Stimulated activated naive CD8-positive, alpha-beta T cell treated with anti-CD3 and anti-CD28 coated beads, Interleukin-15, amount 100 ng/mL, for 72 hours (primary cell): ENCODE results near the gene C1S.

Experiments
- ATAC-seq: fragments of 150-1000 bp; cut with Tn5 transposase; 2 replicates; pipeline ENCODE4 v1.10.0; 2021; ENCODE audit warnings: mild to moderate bottlenecking, moderate library complexity
- DNase-seq, 2 donors: peaks; one replicate each; pipeline ENCODE4 v3.0.0; 2021 to 2022
- H3K27ac Mint-ChIP-seq, 2 donors: one replicate each; pipeline ENCODE4 v1.8.0; 2022; ENCODE audit warnings: mild to moderate bottlenecking in 2 of 2, mixed read lengths in 2 of 2, moderate library complexity in 2 of 2
- H3K27me3 Mint-ChIP-seq: one replicate; pipeline ENCODE4 v1.8.0; 2022; ENCODE audit warnings: mixed read lengths
- H3K4me1 Mint-ChIP-seq: one replicate; pipeline ENCODE4 v1.8.0; 2022; ENCODE audit warnings: mild to moderate bottlenecking, mixed read lengths
- H3K4me3 Mint-ChIP-seq, 2 donors: one replicate each; pipeline ENCODE4 v1.8.0; 2022; ENCODE audit warnings: mild to moderate bottlenecking in 2 of 2, mixed read lengths in 2 of 2, moderate library complexity in 1 of 2
- H3K9me3 Mint-ChIP-seq, 2 donors: one replicate each; pipeline ENCODE4 v1.8.0; 2022; ENCODE audit warnings: mixed read lengths in 2 of 2

Gene C1S

GRCh38 chr12:7116916-7117315 lies 56.4 kb downstream of the C1S start:
- Mint-ChIP-seq H3K27me3 (no peaks in the 10 kb centered on the region), H3K9me3 (no peaks in the 10 kb centered on the region), H3K27ac (no peak overlapping the region), H3K4me1 (peaks cover 17% of the 10 kb centered on the region), H3K4me3 (no peak overlapping the region)
- DNase-seq (no peak), ATAC-seq (no peak)

DNA sequence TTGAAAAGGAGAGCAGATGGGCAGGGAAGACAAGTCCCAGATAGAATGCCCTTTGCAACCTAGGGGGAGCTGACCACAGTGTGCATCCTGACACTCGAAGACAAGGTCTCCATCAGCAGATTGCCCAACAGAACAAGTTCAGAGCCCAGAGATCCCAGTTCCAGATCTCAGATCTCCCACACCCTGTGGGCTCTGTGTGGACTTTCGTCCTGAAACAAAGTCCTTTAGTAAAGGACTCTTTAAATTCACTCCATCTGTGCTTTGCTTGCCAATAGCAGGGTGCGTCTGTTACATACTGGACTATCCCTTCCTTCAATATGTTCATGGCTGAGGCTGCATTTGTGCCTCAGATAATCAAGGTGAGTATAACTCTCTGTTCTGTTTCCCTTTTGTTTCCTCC lies 57.2 kb downstream of the C1S start:
- Mint-ChIP-seq H3K27ac (peak overlapping the region in 1 of 2 donors; percentile 58), H3K4me3 (no peak overlapping the region), H3K27me3 (no peaks in the 10 kb centered on the region), H3K4me1 (peaks cover 17% of the 10 kb centered on the region), H3K9me3 (no peaks in the 10 kb centered on the region)
- no peak for DNase-seq
- ATAC-seq, result no peak

- DNase-seq (no peak), ATAC-seq (no peak)
- no peaks in the 10 kb centered on the region for H3K27me3 Mint-ChIP-seq
- H3K4me3 Mint-ChIP-seq, result no peak overlapping the region
- H3K9me3 Mint-ChIP-seq, result no peaks in the 10 kb centered on the region
- peaks cover 11% of the 10 kb centered on the region for H3K4me1 Mint-ChIP-seq
- no peak overlapping the region for H3K27ac Mint-ChIP-seq
Observed at GRCh38 chr12:7118881-7119280, 58.4 kb downstream of the C1S start.

GRCh38 chr12:7120166-7120565 lies 59.6 kb downstream of the C1S start:
- Mint-ChIP-seq H3K27me3 (no peaks in the 10 kb centered on the region), H3K9me3 (no peaks in the 10 kb centered on the region), H3K4me3 (no peak overlapping the region), H3K4me1 (peaks cover 8% of the 10 kb centered on the region), H3K27ac (no peak overlapping the region)
- ATAC-seq (no peak), DNase-seq (no peak)
